CD14-positive monocyte (primary cell): ENCODE measurements around the gene ZNF184. TPM values are rescaled to one million over a fixed set of nuclear protein-coding genes. Genes with fewer than 3 reads are reported as not detected.

Experiments used
- DNase-seq, 3 donors: peaks; one replicate each; pipeline ENCODE4 v3.0.0-alpha.2; 2011 to 2022
- H2AFZ ChIP-seq: 2 replicates; pipeline ENCODE4 v1.6.0; 2012; ENCODE audit warnings: mild to moderate bottlenecking, low read depth, low read length, inconsistent platforms; ENCODE audit not compliant: insufficient read depth, poor library complexity, severe bottlenecking
- H3K27ac ChIP-seq, 2 donors: 1 replicate in 1 of 2; 2 replicates in 1 of 2; pipeline ENCODE4 v1.5.1; 2012 to 2013; ENCODE audit warnings: low read length in 2 of 2, control low read depth in 1 of 2, inconsistent platforms in 1 of 2, low read depth in 1 of 2, mild to moderate bottlenecking in 1 of 2
- H3K27me3 ChIP-seq, 2 donors: one replicate each; pipeline versions ENCODE4 v1.6.0 to v1.6.1; 2011 to 2013; ENCODE audit warnings: low read length in 2 of 2; ENCODE audit not compliant: control insufficient read depth in 2 of 2, insufficient read depth in 2 of 2
- H3K36me3 ChIP-seq, 2 donors: replicated peaks in 1 of 2; 1 replicate in 1 of 2; 2 replicates in 1 of 2; pipeline versions ENCODE4 v1.5.1 to v1.6.1; 2012 to 2013; ENCODE audit warnings: low read length in 2 of 2, control low read depth in 1 of 2, inconsistent platforms in 1 of 2, mild to moderate bottlenecking in 1 of 2; ENCODE audit not compliant: insufficient read depth in 2 of 2, control insufficient read depth in 1 of 2
- H3K4me1 ChIP-seq, 2 donors: 1 replicate in 1 of 2; 2 replicates in 1 of 2; pipeline versions ENCODE4 v1.5.1 to v1.6.1; 2012 to 2013; ENCODE audit warnings: low read length in 2 of 2, control low read depth in 1 of 2, inconsistent platforms in 1 of 2, mild to moderate bottlenecking in 1 of 2, moderate library complexity in 1 of 2; ENCODE audit not compliant: insufficient read depth in 2 of 2, control insufficient read depth in 1 of 2
- H3K4me2 ChIP-seq: replicated peaks from 2 replicates; pipeline ENCODE3; 2012; ENCODE audit warnings: low read length, moderate library complexity, mild to moderate bottlenecking; ENCODE audit not compliant: poor library complexity, severe bottlenecking; ENCODE audit errors: extremely low read depth
- H3K4me3 ChIP-seq, 3 experiments: fragments of 200-600 bp in 1 of 3; sonication (generic) in 1 of 3; replicated peaks in 1 of 3; 1 replicate in 2 of 3; 2 replicates in 1 of 3; pipeline ENCODE4 v1.5.1; 2011 to 2013; ENCODE audit warnings: low read length in 3 of 3, mild to moderate bottlenecking in 3 of 3, control low read depth in 2 of 3, low read depth in 2 of 3, inconsistent platforms in 1 of 3, moderate library complexity in 1 of 3
- H3K79me2 ChIP-seq: 2 replicates; pipeline ENCODE4 v1.6.0; 2012; ENCODE audit warnings: mild to moderate bottlenecking, control low read depth, inconsistent platforms, low read length, moderate library complexity; ENCODE audit not compliant: insufficient read depth
- H3K9ac ChIP-seq: 2 replicates; pipeline ENCODE4 v1.6.0; 2017; ENCODE audit warnings: low read length, mild to moderate bottlenecking; ENCODE audit not compliant: insufficient read depth, poor library complexity, severe bottlenecking
- H3K9me3 ChIP-seq, 2 donors: replicated peaks in 1 of 2; 1 replicate in 1 of 2; 2 replicates in 1 of 2; pipeline versions ENCODE4 v1.5.1 to v1.6.1; 2012 to 2013; ENCODE audit warnings: low read length in 2 of 2, control low read depth in 1 of 2; ENCODE audit not compliant: control insufficient read depth in 1 of 2, insufficient read depth in 1 of 2
- H4K20me1 ChIP-seq: 2 replicates; pipeline ENCODE4 v1.6.0; 2012; ENCODE audit warnings: mild to moderate bottlenecking, low read length, control low read depth, moderate library complexity; ENCODE audit not compliant: insufficient read depth
- H3K27ac Mint-ChIP-seq, 7 donors: one replicate each; pipeline ENCODE4 v1.8.0; 2020; ENCODE audit warnings: mild to moderate bottlenecking in 7 of 7, mixed read lengths in 7 of 7, moderate library complexity in 6 of 7, inconsistent platforms in 2 of 7
- H3K27me3 Mint-ChIP-seq, 3 donors: one replicate each; pipeline ENCODE4 v1.8.0; 2021 to 2022; ENCODE audit warnings: low read depth in 3 of 3, mild to moderate bottlenecking in 3 of 3, mixed read lengths in 3 of 3, moderate library complexity in 3 of 3, inconsistent platforms in 1 of 3
- H3K36me3 Mint-ChIP-seq, 2 donors: one replicate each; pipeline ENCODE4 v1.8.0; 2020; ENCODE audit warnings: mixed read lengths in 2 of 2, inconsistent platforms in 1 of 2, mild to moderate bottlenecking in 1 of 2
- H3K4me1 Mint-ChIP-seq: one replicate; pipeline ENCODE4 v1.8.0; 2020; ENCODE audit warnings: mild to moderate bottlenecking, mixed read lengths
- H3K4me3 Mint-ChIP-seq, 2 donors: one replicate each; pipeline ENCODE4 v1.8.0; 2020; ENCODE audit warnings: mild to moderate bottlenecking in 2 of 2, mixed read lengths in 2 of 2, moderate library complexity in 1 of 2
- H3K9me3 Mint-ChIP-seq, 7 donors: one replicate each; pipeline ENCODE4 v1.8.0; 2020 to 2022; ENCODE audit warnings: mixed read lengths in 7 of 7, mild to moderate bottlenecking in 6 of 7, moderate library complexity in 6 of 7, inconsistent platforms in 2 of 7
- WGBS: methylation state at CpG from one replicate; pipeline ENCODE4 v1.1.5; 2013; ENCODE audit warnings: missing lambda C conversion rate; ENCODE audit not compliant: insufficient coverage; 5-methylcytosine and 5-hydroxymethylcytosine counted together
- intact Hi-C, 2 donors: fragments of 100-400 bp; cut with micrococcal nuclease; formaldehyde crosslinking; loops; one replicate each; pipeline versions ENCODE4 v1.15.0 to v1.15.1; 2023
- polyA plus RNA-seq, 3 donors: library from polyadenylated mRNA; depleted of rRNA in 1 of 3; unstranded in 2 of 3; stranded (reverse) in 1 of 3; fragments of 300-500 nt in 2 of 3; fragments of >200 nt in 1 of 3; fragmentation: Illumina TruSeq in 2 of 3; gene quantifications; 1 replicate in 2 of 3; 2 replicates in 1 of 3; pipeline ENCODE4 v1.2.3, GENCODE V29; 2012 to 2021
- TF ChIP-seq, protein P1 (sequence below): fragments of 200-600 bp; IDR thresholded peaks from one replicate; pipeline ENCODE4 v1.8.0; 2022; ENCODE audit warnings: antibody characterized with exemption, mild to moderate bottlenecking

The ZNF184 gene
- polyA plus RNA-seq, 3 donors = 1.00 to 1.5 (median 1.5) TPM

- H3K9me3 Mint-ChIP-seq = peaks cover 0 to 16% (median 5%) of the 10 kb centered on the region in 7 donors
- no peak overlapping the region for H3K9ac ChIP-seq
- H3K79me2 ChIP-seq = peaks cover 3% of the 10 kb centered on the region
- peak overlapping the region in 1 of 7 donors; percentile 46 for H3K27ac Mint-ChIP-seq
- H3K27me3 ChIP-seq = no peaks in the 10 kb centered on the region
- no peaks in the 10 kb centered on the region for H3K36me3 ChIP-seq
- intact Hi-C loops = loop anchor here (2.0 to 10.0 kb wide), 8 partner anchors 210 to 657 kb away; a partner anchor contains a TSS
- H4K20me1 ChIP-seq = no peaks in the 10 kb centered on the region
- peaks cover 4% of the 10 kb centered on the region for H3K4me1 Mint-ChIP-seq
- DNase-seq = peak in 1 of 3 donors; percentile 14
- peak overlapping the region; percentile 91 for H2AFZ ChIP-seq
- H3K4me1 ChIP-seq = peaks cover 17 to 26% of the 10 kb centered on the region in 2 donors
- H3K9me3 ChIP-seq = no peaks in the 10 kb centered on the region
- 58% methylated on average over 4 of the region's 8 CpGs for WGBS
- H3K4me2 ChIP-seq = peak overlapping the region; percentile 95
- TF ChIP-seq, protein P1, sequence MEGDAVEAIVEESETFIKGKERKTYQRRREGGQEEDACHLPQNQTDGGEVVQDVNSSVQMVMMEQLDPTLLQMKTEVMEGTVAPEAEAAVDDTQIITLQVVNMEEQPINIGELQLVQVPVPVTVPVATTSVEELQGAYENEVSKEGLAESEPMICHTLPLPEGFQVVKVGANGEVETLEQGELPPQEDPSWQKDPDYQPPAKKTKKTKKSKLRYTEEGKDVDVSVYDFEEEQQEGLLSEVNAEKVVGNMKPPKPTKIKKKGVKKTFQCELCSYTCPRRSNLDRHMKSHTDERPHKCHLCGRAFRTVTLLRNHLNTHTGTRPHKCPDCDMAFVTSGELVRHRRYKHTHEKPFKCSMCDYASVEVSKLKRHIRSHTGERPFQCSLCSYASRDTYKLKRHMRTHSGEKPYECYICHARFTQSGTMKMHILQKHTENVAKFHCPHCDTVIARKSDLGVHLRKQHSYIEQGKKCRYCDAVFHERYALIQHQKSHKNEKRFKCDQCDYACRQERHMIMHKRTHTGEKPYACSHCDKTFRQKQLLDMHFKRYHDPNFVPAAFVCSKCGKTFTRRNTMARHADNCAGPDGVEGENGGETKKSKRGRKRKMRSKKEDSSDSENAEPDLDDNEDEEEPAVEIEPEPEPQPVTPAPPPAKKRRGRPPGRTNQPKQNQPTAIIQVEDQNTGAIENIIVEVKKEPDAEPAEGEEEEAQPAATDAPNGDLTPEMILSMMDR = no peak
- no peak overlapping the region for H3K4me3 Mint-ChIP-seq
- peak overlapping the region; percentile 97 to 100 (median 100) for H3K4me3 ChIP-seq
- H3K27ac ChIP-seq = no peak overlapping the region
- no peaks in the 10 kb centered on the region for H3K36me3 Mint-ChIP-seq
- peaks cover 0 to 5% (median 3%) of the 10 kb centered on the region in 3 donors for H3K27me3 Mint-ChIP-seq
These were observed 4.6 kb upstream of the ZNF184 start for GRCh38 chr6:27477318-27478013.

DNA sequence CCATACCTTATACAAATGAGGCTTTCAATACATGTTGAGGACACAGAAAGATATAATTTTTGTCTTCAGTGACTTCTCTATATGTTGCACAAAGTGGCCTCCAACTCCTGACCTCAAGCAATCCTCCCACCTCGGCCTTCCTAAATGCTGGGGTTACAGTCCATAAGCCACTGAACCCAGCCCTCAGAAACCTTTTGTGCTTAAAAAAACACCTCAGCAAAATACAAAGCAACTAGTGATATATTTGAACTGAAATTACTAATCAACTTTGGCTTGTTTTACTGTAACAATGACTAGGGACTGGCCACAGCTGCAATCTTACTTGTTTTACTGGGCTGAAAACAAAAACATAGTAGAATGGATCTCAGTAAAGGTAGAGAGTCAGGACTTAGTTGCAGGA lies 3.2 kb upstream of the ZNF184 start:
- Histone ChIP-seq H3K27ac (no peak overlapping the region), H3K4me2 (no peak overlapping the region), H3K9ac (no peak overlapping the region), H3K27me3 (no peaks in the 10 kb centered on the region), H3K9me3 (no peaks in the 10 kb centered on the region), H3K36me3 (no peaks in the 10 kb centered on the region), H3K4me1 (peaks cover 22 to 32% of the 10 kb centered on the region in 2 donors), H3K4me3 (no peak overlapping the region), H3K79me2 (peaks cover 16% of the 10 kb centered on the region), H4K20me1 (no peaks in the 10 kb centered on the region), H2AFZ (no peak overlapping the region)
- peaks cover 17% of the 10 kb centered on the region for H3K4me1 Mint-ChIP-seq
- intact Hi-C loops = loop anchor here (5.0 to 10.0 kb wide), 7 partner anchors 211 to 659 kb away; a partner anchor contains a TSS
- H3K27ac Mint-ChIP-seq = no peak overlapping the region
- DNase-seq = no peak
- H3K9me3 Mint-ChIP-seq = peaks cover 0 to 11% (median 2%) of the 10 kb centered on the region in 7 donors
- 80% methylated on average over 1 of the region's 1 CpG for WGBS
- H3K27me3 Mint-ChIP-seq = peaks cover 0 to 3% (median 2%) of the 10 kb centered on the region in 3 donors
- no peak overlapping the region for H3K4me3 Mint-ChIP-seq
- TF ChIP-seq, protein P1 = no peak
- H3K36me3 Mint-ChIP-seq = no peaks in the 10 kb centered on the region
